Uterus (tissue), 2 donors: ENCODE results near the gene FGF14.

Experiments
- POLR2A ChIP-seq, 2 donors: fragments of 450-650 bp; IDR thresholded peaks; one replicate each; pipeline ENCODE4 v1.6.1; 2016; ENCODE audit warnings: antibody characterized with exemption in 2 of 2, mild to moderate bottlenecking in 1 of 2, moderate library complexity in 1 of 2
- TF ChIP-seq, protein P1 (sequence below), 4 experiments: fragments of 200-600 bp in 2 of 4; fragments of 450-650 bp in 2 of 4; sonication (generic) in 2 of 4; IDR thresholded peaks; one replicate each; pipeline ENCODE4 v1.5.1; 2016 to 2019; ENCODE audit warnings: antibody characterized with exemption in 4 of 4, mild to moderate bottlenecking in 2 of 4, moderate library complexity in 1 of 4

DNA sequence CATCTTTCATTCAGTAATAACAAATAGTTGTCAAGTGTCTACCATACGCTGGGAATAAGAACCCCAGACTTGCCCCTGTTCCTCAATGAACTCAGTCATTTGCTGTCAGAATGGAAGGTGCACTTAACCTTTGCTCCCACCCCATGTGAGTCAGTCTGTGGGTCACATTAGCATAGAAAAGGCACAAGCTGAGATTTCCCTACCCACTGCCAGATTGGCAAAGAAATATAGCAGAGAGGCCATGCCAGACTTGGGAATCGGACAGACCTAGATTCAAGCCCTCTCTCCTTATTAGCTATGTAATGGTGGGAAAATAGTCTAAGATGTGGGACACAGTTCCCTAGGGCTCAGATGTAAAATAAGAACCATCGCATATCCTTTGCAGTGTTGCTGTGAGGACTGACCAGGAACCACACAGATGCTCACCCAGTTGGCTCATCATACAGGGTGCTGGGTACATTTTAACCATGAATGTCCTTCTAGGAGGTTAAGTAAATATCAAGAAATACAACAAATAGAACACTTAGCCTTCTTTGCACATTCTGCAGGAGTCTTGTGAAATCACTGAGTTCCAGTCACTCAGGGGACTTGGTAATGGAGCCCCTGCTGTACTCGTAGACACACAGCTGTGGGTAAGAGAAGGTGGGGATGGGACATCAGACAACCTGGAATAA is 218.2 kb downstream of the FGF14 start:
- no peak for TF ChIP-seq POLR2A (IDR thresholded peaks at IDR 0.05)
- TF ChIP-seq, protein P1, sequence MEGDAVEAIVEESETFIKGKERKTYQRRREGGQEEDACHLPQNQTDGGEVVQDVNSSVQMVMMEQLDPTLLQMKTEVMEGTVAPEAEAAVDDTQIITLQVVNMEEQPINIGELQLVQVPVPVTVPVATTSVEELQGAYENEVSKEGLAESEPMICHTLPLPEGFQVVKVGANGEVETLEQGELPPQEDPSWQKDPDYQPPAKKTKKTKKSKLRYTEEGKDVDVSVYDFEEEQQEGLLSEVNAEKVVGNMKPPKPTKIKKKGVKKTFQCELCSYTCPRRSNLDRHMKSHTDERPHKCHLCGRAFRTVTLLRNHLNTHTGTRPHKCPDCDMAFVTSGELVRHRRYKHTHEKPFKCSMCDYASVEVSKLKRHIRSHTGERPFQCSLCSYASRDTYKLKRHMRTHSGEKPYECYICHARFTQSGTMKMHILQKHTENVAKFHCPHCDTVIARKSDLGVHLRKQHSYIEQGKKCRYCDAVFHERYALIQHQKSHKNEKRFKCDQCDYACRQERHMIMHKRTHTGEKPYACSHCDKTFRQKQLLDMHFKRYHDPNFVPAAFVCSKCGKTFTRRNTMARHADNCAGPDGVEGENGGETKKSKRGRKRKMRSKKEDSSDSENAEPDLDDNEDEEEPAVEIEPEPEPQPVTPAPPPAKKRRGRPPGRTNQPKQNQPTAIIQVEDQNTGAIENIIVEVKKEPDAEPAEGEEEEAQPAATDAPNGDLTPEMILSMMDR (IDR thresholded peaks at IDR 0.05) = no peak
